ENCODE data around the gene AFF3.

Gene AFF3

DNA sequence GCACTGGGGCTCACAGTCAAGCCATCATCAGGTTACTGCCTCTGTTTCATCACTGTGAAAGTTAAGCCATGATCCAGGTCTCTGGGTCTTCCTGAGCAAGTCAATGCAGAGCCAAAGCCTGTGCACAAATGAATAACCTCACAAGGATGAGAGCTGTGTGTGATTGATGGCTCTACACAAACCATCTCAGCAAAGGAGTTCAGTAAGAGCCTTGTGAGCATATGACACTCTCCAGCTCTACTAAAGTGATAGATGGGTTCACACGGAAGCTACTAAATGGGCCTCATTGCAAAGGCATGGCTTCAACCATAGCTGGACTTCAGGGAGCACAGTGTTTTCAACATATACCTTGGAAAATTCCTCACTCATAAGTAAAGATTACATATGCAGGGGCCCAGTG is 101.5 kb downstream of the AFF3 start:
- no peak for DNase-seq

DNA sequence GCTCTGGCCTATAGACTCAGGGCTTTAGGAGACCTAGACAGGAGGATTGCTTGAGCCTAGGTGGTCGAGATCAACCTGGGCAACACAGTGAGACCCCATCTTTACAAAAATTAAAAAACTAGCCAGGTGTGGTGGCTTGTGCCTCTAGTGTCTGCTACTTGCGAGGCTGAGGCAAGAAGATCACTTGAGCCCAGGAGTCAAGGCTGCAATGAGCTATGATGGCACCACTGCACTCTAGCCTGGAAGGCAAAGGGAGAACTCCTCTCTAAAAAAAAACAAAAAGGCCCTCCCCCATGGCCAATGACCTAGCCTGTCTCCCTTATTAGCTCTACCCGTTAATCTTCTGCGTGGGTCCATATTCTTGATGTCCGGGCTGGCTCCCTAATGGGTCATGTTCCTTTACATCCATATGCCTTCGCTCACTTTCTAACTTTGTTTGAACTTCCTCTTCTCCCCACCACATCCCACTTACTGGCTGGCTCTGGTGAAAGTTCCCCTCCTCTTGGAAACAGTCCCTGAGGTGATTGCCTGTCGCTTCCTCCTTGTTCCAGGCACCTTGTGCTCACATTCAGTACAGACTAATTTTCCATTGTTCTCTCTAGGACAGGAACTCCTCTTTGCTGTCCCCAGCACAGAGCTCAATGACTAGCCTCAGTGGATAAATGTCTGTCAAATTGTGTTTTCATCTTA is 103.0 kb downstream of the AFF3 start:
- no peak for DNase-seq

DNA sequence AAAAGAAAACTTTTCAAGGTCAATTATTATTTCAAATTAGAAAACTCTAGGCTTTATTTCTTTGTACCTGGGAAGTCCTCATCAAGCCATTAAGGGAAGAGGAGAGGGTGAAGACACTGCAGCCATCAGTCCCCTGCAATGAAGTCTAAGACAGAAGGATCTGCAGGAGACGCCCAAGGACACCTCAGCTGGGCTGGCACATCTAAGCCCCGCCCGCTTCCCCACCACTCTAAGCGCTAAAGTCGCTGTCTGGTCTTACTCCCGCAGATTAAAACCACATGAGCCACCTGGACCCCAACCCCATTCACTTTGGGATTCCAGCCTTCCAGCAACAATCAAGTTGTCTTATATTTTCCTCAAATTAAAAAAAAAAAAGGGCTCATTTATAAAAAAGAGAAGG is 104.4 kb downstream of the AFF3 start:
- DNase-seq = no peak

DNA sequence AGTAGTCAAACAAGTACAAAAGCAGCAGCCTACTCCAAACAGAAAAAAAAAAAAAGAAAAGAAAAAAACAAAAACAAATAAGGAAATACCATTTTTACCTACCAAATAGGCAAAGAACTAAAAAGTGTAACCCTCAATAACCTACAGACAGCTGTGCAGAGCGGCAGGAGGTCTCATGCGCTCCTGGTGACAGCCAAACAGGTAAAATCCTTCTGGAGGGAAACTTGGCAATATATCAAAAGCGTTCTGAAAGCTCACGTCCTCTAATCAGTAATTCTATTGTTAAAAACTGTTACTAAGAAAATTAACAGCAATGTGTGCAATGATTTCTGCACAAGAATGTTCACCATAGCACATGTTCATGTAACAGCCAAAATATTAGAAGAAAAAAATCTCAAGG is 105.6 kb downstream of the AFF3 start:
- peak; percentile 38 for DNase-seq

DNA sequence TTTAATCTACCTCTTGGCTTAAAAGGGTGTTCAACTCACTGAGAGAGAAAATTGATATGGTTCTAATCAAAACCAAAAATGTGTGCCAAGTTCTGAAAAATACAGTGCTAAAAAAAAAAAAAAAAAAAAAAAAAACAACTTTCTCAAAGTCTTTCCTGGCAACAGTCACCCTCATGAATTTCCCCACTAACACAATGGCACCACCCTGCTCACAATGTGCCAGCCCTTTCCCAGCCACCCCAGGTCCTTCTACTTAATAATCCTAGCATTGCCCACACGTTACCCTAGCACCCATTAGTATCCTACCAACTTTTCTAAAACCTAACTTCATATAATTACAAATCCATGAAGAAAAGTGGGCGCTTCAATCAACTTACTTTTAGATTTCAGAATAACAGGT is 106.4 kb downstream of the AFF3 start:
- DNase-seq = no peak

DNA sequence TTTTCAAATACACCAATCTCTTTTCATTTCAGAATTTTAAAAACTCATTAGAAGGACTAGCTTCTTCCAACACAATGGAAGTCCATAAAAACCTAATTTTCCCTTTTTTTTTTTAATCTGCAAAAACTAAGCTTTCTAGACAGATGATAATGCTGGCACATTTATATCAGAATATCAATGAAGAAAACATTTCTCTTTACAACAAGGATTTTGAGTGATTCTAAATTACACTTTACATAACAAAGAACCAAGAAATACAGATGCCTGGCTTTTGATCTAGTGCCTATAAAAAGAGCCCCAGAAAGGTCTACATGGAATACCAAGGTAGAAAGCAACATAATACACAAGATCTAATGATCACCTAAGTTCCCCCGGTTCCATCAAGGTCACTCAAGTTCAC is 108.0 kb downstream of the AFF3 start:
- DNase-seq = no peak

DNA sequence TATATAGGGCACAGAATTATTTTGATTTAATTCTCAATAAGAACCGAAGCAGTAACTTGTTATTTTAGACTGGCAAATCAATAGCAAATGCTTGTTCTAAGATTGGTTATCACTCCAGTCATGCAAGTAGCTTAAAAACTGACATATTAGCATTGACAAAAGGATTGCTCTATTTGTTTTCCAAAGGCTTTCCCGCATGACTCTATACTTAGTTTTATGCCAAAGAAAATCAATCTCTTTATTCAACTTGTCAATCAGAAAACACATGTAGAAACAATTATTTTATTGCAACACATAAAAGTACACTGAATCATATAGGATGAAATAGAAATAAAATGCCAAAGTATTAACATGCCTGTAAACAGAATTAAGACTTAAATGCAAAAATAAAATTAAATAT is 108.4 kb downstream of the AFF3 start:
- DNase-seq = no peak

DNA sequence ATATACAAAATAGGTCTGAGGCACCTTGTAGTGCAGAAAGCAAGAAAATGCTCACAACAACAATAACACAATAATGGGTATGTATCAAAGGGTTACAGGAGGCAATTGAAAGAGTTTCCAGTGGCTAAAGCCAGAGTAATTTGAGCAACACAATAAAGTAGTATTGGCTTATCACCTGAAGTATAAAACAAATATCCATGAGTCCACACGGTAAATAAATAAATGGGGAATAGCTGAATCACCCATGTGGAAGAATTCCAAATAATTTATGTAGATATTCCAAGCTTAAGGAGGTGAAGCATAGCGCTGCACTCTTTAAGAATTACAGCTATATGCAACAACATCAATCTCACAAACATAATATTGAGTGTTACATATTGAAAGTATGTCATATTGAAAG is 110.8 kb downstream of the AFF3 start:
- no peak for DNase-seq

DNA sequence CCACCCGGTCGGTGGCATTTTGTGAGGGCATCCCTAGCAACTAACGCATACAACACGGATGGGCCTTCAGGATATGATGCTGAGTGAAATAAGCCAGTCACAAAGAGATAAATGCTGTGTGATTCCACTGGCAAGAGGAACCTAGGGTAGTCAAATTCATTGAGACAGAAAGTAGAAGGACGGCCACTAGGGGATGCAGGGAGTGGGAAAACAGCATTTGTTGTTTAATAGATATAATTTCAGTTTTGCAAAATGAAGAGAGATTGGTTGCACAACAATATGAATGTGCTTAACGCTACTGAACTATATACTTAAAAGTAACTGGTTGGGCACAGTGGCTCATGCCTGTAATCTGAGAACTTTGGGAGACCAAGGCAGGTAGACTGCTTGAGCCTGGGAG is 112.9 kb downstream of the AFF3 start:
- no peak for DNase-seq

DNA sequence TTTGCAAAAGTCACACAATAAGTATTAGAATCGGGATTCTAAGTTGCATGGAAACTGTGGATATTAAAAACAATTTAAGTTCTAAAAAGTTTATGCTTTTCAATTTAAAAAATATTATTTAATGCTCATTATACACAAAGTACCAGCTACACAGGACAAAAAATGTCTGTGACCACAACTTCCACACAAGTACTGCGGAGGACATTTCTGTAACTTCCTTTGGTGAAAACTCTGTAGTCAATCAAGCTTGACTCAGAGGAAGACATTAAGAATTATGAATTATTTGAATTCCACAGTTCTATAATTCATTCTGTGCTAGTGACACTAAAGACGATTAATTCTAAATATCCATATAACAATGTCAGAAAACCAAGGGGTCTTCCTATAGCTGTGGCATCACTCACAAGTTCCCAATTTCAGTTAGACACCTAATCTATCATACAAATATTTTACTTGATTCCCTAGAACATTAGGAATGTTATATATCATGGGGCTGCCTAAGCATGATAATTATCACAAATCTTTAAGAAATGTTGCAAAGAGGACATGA is 120.5 kb downstream of the AFF3 start:
- no peak for DNase-seq

DNA sequence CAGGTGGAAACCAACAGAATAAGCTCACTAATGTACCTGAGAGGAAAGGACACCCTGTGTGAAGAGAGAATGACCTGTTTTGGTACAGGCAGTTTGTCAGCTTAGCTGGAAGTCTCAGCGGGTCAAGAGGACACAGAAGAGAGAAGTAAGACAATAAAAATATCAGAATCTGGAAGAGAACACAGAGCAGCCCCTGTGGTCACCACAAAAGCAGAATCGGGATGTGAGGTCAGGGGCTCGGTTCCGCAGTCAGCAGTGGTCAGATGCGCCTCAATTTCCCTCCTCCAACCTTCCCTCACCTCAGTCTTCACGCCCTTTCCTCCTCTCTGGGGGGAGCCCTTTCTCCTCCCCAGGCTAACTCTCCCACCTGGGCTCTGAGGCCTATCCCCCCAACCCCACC is 122.9 kb downstream of the AFF3 start:
- no peak for DNase-seq

DNA sequence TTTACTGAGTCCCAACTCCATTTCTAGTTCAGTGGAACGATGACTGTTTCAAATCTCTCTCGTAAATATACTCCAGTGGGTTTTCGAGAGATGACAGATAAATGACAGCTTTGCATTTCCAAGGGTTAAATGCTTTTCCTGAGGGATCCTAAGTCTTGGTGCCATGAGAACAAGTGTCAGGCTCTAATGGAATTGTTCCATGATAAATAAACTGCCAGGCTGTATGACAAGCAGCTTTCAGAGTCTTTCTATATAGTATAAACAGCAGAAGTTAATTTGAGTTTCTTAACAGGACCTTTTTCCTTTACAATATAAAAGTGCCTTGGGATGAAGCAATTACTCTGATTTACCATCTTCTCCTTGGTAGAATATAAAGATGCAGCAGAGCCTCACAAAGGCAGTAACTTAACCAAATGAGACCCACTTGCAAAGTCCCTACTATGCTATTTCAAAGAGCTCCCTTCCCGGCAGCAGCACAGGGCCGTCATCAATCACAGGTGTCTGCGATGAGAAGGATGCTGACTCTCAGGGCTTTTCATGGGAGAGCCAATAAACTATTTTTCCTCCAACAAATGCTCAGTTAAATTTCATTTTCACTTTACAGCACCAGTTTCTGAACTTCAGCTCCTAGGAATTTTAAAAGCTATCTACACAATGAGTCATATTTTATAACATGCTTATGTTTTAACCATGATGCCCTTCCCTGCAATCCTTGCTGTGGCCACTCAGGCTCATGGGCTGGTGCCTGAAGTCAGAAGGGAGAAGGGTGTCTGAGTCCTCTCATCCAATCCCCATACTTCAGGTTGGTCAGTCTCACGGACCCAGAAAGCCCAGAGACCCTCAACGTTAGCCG is 123.8 kb downstream of the AFF3 start:
- DNase-seq = no peak

DNA sequence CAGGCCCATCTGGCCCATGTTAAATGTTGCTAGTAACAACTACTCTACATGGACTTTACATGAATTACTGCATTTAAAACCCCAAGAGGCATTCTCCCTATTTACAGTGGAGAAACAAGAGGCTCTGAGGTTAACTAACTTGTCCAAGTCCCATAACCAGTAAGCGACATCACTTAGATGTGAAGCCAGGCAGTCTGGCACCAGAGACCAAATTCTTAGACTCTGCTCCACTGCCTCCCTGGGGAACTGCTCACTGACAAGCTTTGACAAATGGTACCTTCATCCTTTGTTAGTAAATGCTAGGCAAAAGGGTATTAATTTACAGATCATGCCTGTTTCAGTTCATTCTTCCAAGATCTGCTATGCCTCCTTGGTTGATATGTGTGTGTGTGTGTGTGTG is 124.8 kb downstream of the AFF3 start:
- DNase-seq = no peak

DNA sequence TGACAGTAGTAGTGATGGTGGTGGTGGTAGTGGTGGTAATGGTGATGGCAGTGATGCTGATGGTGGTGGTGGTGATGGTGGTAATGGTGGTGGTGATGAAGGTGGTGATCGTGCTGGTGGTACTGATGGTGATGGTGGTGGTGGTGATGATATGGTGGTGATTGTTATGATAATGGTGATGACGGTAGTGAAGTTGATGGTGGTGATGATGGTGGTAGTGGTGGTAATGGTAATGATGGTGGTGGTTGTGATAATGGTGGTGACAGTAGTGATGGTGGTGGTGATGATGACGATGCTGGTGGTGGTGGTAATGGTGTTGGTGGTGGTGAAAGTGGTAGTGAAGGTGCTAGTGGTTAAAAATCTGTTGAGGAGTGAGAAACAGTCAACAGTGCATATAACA is 125.6 kb downstream of the AFF3 start:
- DNase-seq = no peak

DNA sequence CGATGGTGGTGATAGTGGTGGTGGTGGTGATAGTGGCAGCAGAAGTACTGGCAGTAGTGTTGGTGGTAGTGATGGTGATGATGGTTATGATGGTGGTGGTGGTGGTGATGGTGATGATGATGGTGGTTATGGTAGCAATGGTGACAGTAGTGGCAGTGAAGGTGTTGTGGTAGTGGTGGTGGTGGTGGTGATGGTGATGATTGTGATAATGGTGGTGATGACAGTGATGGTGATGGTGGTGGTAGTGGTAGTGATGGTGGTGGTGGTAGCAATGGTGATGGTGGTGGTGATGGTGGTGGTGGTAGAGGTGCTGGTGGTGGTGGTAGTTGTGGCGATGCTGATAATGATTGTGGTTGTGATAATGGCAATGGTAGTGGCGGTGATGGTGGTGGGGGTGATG is 126.5 kb downstream of the AFF3 start:
- no peak for DNase-seq

DNA sequence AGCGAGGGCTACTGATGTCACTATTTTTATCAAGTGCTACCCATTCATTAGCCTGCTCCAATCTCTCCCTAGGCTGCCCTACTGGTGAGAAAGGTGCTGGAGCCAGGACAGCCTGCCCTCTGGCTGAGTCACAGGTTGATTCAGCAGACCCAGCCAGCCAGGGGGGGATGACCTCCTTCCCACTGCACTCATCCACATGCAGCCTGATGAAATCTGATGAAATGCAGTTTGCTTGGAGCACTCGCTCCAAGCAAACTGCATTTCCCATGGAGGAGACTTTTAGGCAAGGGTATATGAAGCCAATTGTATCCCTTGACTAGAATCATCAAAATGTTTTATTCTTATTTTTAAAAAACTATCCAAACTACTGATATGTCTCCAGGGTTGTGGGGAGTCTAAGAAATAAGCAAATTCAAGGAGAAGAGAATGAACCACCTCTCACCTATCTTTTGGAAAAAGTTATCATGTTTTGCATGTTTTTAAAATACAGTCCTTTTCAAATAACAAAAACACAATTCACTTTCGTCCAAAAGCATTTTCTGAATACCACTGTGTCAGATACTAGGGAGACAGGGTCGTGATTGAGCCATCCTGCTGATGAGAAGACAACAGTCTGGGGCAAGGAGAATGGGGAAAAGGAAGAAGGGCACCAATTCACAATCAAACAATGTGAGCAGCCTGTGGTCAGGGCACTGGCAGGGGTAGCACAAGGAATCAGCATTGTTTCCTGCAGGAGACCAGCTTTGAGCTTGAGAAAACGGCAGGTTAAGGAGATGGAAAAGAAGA is 128.3 kb downstream of the AFF3 start:
- DNase-seq = no peak

DNA sequence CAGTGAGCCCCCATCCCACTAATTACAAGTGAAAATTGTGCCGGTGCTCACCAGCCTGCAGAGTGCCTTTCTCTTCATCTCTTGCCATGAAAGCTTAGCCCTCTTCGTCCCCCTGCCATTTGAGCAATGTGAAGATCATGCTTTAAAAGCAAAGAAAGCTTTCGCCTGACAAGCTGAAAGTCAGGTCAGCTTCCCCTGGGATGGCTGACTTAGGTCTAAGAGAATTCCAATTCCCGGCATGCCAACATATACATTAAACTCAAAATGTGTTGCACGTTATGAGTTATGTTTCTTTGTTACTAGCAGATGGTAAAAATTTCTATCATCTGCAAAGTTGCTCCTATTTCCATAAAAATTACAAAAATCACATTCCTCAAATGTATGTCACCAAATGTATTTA is 129.8 kb downstream of the AFF3 start:
- no peak for DNase-seq

DNA sequence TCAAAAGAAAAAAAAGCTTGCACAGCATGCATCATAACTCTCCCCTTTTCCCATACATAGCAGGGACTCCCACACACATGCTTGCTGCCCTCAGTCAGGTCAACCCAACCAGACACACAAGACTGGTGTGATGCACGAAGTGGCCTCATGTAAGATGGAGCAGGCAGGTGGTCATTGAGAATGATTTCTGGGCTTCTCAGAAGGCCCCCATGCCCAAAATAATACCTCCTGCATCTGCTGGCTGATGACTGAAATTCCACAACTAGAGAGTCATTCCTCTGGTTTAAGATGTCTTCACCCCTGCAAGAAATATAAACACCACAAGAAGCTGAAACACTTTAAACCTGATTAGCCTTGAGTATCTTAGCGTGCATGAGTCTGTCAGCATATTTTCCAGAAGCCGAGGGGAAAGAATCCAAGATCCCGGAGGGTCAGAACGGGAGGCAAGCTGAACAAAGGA is 131.1 kb downstream of the AFF3 start:
- DNase-seq = no peak

DNA sequence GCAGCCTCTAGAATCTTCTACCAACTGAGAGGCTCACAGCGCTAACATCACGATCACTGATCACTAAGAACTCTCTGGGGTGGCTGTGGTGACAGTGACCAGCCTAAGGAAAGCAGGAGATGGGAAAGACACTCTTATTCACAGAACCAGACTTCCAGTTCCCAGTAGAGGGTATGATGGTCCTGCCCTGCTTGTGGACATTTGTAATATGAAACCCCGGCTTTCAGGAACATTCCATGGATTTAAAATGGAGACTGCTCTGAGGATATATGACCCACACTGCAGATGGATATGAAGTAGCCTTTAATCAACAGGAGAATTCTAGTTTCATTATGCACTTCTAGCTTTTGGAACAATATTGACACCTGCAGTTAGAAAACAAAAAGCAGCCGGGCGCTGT is 131.8 kb downstream of the AFF3 start:
- no peak for DNase-seq

DNA sequence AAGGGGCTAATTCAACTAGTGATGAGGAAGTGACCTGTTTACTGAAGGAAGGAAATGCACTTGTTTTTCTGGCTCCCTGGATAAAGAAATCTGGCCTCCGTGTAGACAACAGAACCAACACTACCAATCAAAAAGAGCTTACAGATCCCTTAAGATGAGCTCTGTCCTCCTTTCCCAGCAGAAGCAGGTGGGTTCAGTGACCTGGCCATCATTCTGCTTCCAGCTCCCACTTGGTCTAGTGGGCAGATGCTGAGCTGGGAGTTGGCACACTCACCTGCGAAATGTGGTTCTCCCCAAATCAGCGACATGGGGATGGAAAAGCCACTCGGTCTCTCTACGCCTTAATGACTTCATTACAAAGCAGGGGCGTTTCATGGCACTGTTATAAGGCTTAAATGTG is 132.6 kb downstream of the AFF3 start:
- DNase-seq = no peak

DNA sequence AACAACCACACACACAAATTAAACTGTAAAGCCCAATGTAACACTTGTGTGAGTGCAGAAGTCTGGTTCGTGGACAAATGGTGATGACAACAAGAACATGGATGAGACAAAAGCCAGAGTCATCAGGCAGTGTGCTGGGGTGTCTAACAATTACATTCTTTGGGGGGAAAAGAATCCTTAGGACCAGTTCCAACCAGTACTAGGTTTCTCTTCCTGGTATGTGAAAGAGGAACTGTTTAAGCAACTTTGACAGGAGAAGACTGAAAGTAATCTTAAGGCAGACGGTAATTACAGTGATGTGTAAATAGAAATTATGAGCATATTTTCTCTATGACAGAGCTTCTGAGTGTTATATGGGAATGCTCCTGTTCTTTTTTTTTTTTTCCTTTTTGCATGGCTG is 133.4 kb downstream of the AFF3 start:
- DNase-seq = no peak

DNA sequence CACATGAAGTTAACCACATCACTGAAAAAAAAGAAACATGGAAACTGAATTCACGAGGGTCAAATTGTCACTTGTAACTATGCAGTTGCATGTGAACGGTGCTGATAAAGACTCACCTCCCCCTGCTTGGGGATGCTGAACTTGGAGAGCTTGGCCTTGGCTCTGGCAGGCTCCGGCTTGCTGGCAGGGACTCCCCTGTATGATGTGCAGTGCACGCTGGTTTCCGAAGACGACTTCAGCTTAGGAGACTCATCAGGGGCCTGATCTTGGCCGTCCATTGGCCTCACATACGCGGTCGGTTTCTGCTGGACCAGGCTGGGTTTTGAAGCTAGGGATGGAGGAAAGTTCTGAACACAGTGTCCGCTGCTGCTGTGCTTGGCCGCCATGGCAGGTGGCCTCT is 135.9 kb downstream of the AFF3 start:
- no peak for DNase-seq

DNA sequence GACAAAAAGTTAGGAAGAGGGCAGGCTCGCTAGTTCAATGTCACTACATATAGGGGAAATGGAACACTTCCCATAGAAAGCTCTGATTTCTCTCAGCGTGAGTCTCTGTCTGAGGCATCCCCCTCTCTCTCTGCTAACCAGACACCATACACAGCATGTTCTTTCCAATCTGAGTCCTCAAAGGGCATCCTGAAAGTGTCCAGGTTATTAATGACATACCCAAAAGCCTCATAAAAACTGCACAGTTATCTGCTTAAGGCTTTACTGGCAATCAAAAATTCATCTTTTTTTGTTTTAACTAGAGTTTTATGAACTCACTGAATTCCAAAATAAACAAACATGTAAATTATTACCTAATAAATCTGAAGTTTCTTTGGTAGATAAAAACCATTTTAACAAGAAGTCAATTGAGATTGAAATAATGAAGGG is 137.4 kb downstream of the AFF3 start:
- no peak for DNase-seq

Measured in NCI-H1092 treated with DMSO at 0.1 percent for 48 hours (cell line).